NCI-H128 (cell line): Measurements from ENCODE around the gene DYNC1LI2.
"Not testable (repeated sequence)": the region's sequence is repeated elsewhere in the genome, so short reads cannot be mapped to it uniquely, and the experiment has no call there.

Experiments used
- DNase-seq: peaks from one replicate; lab custom pipeline; 2025; ENCODE audit not compliant: unreplicated experiment; lab: John Stamatoyannopoulos, UW

The DYNC1LI2 gene

GRCh38 chr16:66698046-66698445 lies 53.4 kb downstream of the DYNC1LI2 start:
- no peak for DNase-seq

GRCh38 chr16:66696669-66697630 lies 54.5 kb downstream of the DYNC1LI2 start, which contains the start of gene CMTM4:
CMTM4 (minus strand) TSS chr16:66696743; CDS start chr16:66696525, 218 bp downstream.
- DNase-seq: peak; percentile 26

GRCh38 chr16:66695935-66696668 lies 55.3 kb downstream of the DYNC1LI2 start:
- DNase-seq: no peak

GRCh38 chr16:66695471-66695934 lies 55.9 kb downstream of the DYNC1LI2 start:
- no peak for DNase-seq

GRCh38 chr16:66693149-66693548 lies 58.3 kb downstream of the DYNC1LI2 start:
- no peak for DNase-seq

GRCh38 chr16:66692341-66692740 lies 59.1 kb downstream of the DYNC1LI2 start:
- DNase-seq: no peak

GRCh38 chr16:66691234-66691633 lies 60.2 kb downstream of the DYNC1LI2 start:
- no peak for DNase-seq

- DNase-seq: no peak
Observed at GRCh38 chr16:66690106-66690847, 61.1 kb downstream of the DYNC1LI2 start.

- DNase-seq: no peak
Observed at GRCh38 chr16:66689282-66689681, 62.1 kb downstream of the DYNC1LI2 start.

GRCh38 chr16:66687906-66688625 lies 63.3 kb downstream of the DYNC1LI2 start:
- DNase-seq: no peak

GRCh38 chr16:66685501-66686115 lies 65.8 kb downstream of the DYNC1LI2 start:
- DNase-seq: not testable (repeated sequence)

GRCh38 chr16:66682271-66682670 lies 69.1 kb downstream of the DYNC1LI2 start:
- no peak for DNase-seq

- DNase-seq: no peak
Observed at GRCh38 chr16:66681676-66682075, 69.7 kb downstream of the DYNC1LI2 start.

- no peak for DNase-seq
Observed at GRCh38 chr16:66678337-66678736, 73.1 kb downstream of the DYNC1LI2 start.

- no peak for DNase-seq
Observed at GRCh38 chr16:66677836-66678235, 73.6 kb downstream of the DYNC1LI2 start.

- no peak for DNase-seq
Observed at GRCh38 chr16:66677179-66677578, 74.2 kb downstream of the DYNC1LI2 start.

GRCh38 chr16:66676599-66676998 lies 74.8 kb downstream of the DYNC1LI2 start:
- no peak for DNase-seq

- no peak for DNase-seq
Observed at GRCh38 chr16:66673691-66674090, 77.7 kb downstream of the DYNC1LI2 start.
